GM12874 (cell line): ENCODE results near the gene ARMH4.

ENCODE experiments used
- TF ChIP-seq, protein P1 (sequence below): IDR thresholded peaks from 2 replicates; pipeline ENCODE4 v1.5.1; 2011; ENCODE audit warnings: low read depth, mild to moderate bottlenecking, control low read depth, low read length, moderate library complexity; ENCODE audit not compliant: insufficient read depth

The ARMH4 gene

DNA sequence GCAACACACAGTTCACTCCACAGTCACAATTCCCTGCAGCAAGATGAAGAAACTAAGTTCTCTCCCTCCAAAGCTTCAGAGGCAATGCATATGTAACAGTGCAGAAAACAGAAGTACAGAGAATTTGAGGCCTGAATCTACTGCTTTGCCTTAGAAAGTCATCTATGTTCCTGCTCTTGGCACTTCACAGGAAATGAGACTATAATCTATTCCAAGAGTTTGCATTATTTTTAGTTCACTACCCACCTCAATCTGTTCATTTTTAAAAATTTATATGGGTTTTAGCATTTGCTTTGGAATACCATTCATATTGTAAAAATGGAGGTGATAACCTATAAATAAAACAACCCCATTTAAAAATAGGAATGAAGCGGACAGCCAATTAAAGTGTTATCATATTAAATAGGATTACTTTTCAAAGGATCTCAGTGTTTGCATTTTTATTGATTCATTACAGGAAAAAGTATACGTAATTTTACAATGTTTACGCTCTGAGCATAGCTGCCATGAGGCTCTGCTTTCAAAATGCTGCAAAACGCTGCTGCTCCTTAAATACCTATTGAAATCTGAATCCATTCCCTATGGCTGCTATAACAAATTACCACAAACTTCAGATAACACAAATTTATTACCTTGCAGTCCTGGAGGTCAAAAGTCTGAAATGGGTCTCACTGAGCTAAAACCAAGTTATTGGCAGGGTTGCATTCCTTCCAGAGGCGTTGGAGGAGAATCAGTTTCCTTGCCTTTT, 60.0 kb downstream of the ARMH4 start:
- TF ChIP-seq, protein P1, sequence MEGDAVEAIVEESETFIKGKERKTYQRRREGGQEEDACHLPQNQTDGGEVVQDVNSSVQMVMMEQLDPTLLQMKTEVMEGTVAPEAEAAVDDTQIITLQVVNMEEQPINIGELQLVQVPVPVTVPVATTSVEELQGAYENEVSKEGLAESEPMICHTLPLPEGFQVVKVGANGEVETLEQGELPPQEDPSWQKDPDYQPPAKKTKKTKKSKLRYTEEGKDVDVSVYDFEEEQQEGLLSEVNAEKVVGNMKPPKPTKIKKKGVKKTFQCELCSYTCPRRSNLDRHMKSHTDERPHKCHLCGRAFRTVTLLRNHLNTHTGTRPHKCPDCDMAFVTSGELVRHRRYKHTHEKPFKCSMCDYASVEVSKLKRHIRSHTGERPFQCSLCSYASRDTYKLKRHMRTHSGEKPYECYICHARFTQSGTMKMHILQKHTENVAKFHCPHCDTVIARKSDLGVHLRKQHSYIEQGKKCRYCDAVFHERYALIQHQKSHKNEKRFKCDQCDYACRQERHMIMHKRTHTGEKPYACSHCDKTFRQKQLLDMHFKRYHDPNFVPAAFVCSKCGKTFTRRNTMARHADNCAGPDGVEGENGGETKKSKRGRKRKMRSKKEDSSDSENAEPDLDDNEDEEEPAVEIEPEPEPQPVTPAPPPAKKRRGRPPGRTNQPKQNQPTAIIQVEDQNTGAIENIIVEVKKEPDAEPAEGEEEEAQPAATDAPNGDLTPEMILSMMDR: no peak

DNA sequence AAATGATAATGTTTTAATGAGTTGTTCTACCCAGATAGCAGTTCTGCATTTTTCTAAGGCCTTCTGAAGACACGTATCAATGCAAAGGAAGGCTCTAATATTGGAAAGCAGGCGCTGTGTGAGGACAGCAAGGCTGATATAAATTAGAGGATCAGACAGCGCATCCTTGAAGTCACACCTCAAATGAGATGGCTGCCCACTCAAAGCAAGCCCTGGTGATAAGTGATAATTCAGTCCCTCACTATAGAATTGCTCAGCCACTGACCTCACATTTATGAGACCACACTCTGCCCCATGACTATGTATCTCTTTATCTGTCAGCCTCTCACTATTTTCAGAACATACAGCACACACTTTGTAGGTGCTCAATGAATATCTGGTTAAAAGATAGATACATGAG, 62.4 kb downstream of the ARMH4 start:
- TF ChIP-seq, protein P1: no peak

DNA sequence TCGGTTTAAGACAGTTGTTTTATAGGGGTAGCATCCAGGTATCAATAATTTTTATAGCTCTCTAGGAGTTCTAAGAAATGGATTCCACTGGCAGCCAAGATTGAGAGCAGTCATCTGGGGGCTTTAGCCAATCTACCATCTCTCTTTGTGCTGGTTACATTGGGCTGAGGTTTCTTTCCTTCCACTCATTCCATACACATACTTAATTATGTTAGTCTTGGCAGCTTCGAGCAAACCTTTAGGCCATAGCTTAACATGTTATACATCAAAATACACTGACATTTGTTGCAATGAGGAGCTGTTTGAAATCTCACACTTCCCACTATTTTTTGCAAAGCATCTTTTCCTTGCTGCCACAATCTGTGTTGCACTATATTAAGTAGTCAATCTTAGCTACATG, 63.1 kb downstream of the ARMH4 start:
- TF ChIP-seq, protein P1: no peak

DNA sequence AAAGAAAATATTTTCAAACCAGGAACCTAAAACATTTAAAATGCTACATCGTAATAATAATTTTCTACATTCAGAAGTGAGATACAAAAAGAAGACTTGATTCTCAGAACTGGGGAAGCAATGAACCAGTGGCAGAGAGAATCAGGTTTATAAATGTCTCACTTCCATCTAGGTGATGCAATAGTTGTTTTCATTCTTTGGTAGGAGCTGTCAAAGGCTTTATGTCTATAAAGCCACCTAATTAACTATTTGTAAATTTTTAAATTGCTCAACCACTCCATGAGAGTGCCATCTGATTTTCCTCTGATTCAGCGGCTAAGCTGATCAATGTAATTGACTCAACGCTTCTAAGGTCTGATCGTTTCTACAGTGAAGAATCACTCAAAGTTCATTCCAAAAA, 66.1 kb downstream of the ARMH4 start:
- TF ChIP-seq, protein P1: no peak

DNA sequence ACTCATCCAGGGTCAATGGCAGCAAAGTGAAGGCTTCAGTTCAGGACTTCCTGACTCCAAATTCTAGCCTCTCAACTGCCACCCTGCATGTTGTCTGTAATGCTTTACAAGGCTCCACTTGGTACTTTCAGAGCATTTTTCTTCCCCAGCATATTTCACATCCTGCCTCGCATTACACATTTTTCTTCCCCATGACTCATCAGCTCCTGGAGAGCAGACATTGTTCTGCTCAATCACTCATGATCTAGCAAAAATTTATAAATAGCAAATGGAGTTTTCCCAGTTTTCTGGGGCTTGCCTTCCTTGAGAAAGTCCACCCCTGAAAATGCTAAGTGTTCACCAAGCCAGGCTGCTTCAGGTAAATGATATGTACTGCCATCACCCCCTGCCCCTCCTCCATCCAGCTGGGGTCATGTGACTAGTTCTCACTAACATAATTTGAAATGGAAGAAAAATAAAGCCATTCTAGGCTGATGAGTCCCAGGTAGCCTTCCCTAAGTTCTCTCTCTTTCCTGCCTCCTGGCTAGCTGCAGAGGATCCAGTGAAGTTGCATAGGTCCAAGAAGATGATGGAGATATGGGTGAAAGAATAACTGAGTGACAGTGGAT, 69.4 kb downstream of the ARMH4 start:
- TF ChIP-seq, protein P1: no peak

DNA sequence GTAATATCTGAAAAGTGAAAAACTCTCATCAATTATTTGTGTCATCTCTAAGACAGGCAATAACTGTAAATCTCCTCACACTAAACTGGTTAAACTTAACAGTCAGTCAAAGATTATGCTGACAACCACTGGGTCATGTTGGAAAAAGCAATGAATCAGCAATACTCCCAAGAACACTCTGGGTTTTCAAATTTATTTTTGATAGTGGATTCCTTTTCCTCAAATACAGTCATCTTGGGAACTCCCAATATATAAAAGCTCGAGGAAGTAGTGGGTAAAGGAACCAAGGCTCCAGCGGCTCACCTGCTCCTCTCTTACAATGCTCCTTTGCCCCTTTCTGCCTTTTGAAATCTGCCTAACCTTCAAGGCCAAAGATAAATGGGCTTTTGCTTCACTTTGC, 70.0 kb downstream of the ARMH4 start:
- TF ChIP-seq, protein P1: no peak

DNA sequence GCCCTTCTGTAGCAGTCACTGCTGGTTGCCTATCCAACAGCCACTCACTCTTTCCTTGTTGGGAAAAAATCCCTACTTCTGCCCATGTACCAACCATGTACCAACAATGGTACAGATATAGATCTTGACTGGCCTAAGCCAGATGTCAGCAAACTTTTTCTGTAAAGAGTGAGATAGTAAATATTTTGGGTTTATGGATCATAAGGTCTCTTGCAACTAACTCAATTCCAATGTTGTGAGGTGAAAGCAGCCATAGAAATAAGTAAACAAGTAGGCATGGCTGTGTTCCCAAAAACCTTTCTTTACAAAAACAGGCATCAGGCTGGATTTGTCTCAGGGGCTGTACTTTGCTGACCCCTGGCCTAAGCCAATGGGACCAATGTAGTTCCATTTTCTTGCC, 73.5 kb downstream of the ARMH4 start:
- TF ChIP-seq, protein P1: no peak
